K562 (cell line): ENCODE measurements around the gene KDM4F. TPM values are rescaled to one million over a fixed set of nuclear protein-coding genes. Genes with fewer than 3 reads are reported as not detected.

Experiments used
- ARID1B ChIP-seq: fragments of 450-650 bp; IDR thresholded peaks from 2 replicates; pipeline ENCODE4 v1.6.1; 2016; ENCODE audit warnings: antibody characterized with exemption, mild to moderate bottlenecking, inconsistent platforms
- ARID4B ChIP-seq: sonication (generic); formaldehyde crosslinking; IDR thresholded peaks from 2 replicates; pipeline ENCODE4 v1.8.0; 2022; ENCODE audit warnings: mild to moderate bottlenecking, missing genetic modification reagents
- CBX3 ChIP-seq, 2 experiments: IDR thresholded peaks; 1 replicate in 1 of 2; 2 replicates in 1 of 2; pipeline ENCODE4 v1.6.1; 2012; ENCODE audit warnings: inconsistent platforms in 2 of 2, low read length in 2 of 2, borderline replicate concordance in 1 of 2, control low read depth in 1 of 2
- CREB3L1 ChIP-seq: fragments of 450-650 bp; IDR thresholded peaks from 2 replicates; pipeline ENCODE4 v1.6.1; 2014; ENCODE audit warnings: low read depth, mild to moderate bottlenecking, moderate library complexity, borderline replicate concordance
- NFIX ChIP-seq: fragments of 250-450 bp; sonication (Bioruptor Pico); IDR thresholded peaks from 2 replicates; pipeline ENCODE4 v1.4.0; 2020; ENCODE audit warnings: low read depth, mild to moderate bottlenecking, moderate library complexity
- NR2C2 ChIP-seq, 2 experiments: fragments of 200-800 bp in 1 of 2; sonication (Bioruptor generic) in 1 of 2; sonication (generic) in 1 of 2; formaldehyde crosslinking in 1 of 2; IDR thresholded peaks; 2 replicates each; pipeline versions ENCODE4 v1.6.1 to v1.8.0; 2016 to 2022; ENCODE audit warnings: mild to moderate bottlenecking in 1 of 2, missing compliant biosample characterization in 1 of 2, missing genetic modification characterization in 1 of 2, missing genetic modification reagents in 1 of 2
- POLR2A ChIP-seq: fragments of 450-650 bp; conservative IDR thresholded peaks from 2 replicates; pipeline ENCODE4 v1.6.1; 2016
- RBM34 ChIP-seq: fragments of 200-400 bp; formaldehyde crosslinking; IDR thresholded peaks from 2 replicates; pipeline ENCODE4 v1.6.1; 2018; ENCODE audit warnings: low read length, borderline replicate concordance; ENCODE audit not compliant: insufficient read depth
- TAF9B ChIP-seq: fragments of 450-650 bp; IDR thresholded peaks from 2 replicates; pipeline ENCODE4 v1.6.1; 2018; ENCODE audit warnings: mild to moderate bottlenecking; ENCODE audit not compliant: partially characterized antibody
- TFAM ChIP-seq: fragments of 250-450 bp; sonication (Bioruptor Pico); conservative IDR thresholded peaks from 2 replicates; pipeline ENCODE4 v1.5.0; 2021; ENCODE audit warnings: mild to moderate bottlenecking, moderate library complexity
- TSHZ1 ChIP-seq: fragments of 250-450 bp; sonication (Bioruptor Pico); IDR thresholded peaks from 2 replicates; pipeline ENCODE4 v1.4.0; 2020; ENCODE audit warnings: mild to moderate bottlenecking, moderate library complexity
- ZNF134 ChIP-seq: fragments of 250-450 bp; sonication (Bioruptor Pico); conservative IDR thresholded peaks from 2 replicates; pipeline ENCODE4 v1.4.0; 2020
- ZNF232 ChIP-seq: sonication (generic); formaldehyde crosslinking; IDR thresholded peaks from 2 replicates; pipeline ENCODE4 v1.8.0; 2022; ENCODE audit warnings: mild to moderate bottlenecking, missing genetic modification reagents
- ZNF263 ChIP-seq: sonication (generic); formaldehyde crosslinking; IDR thresholded peaks from 2 replicates; pipeline ENCODE4 v1.8.0; 2022; ENCODE audit warnings: mild to moderate bottlenecking, missing genetic modification reagents, borderline replicate concordance
- polyA plus RNA-seq, 8 experiments: library from polyadenylated mRNA; depleted of rRNA in 4 of 8; stranded (reverse) in 5 of 8; unstranded in 3 of 8; fragments of >200 nt; fragmentation: Nextera tagmentation in 2 of 8; fragmentation: Illumina TruSeq in 1 of 8; extraction: Ambion mirVana in 2 of 8; extraction: Trizol in 1 of 8; gene quantifications; 2 replicates each; pipeline versions ENCODE4 v1.2.1 to v1.2.3, GENCODE V29; 2011 to 2014; ENCODE audit warnings: inconsistent platforms in 1 of 8, missing spikeins in 1 of 8
- total RNA-seq, 7 experiments: library from RNA; depleted of rRNA in 6 of 7; stranded (reverse); fragments of >200 nt in 6 of 7; fragmentation: Illumina TruSeq in 2 of 7; extraction: Trizol in 2 of 7; gene quantifications; 2 replicates each; pipeline versions ENCODE4 v1.2.1 to v1.2.3, GENCODE V29; 2011 to 2021; ENCODE audit warnings: low replicate concordance in 1 of 7

Gene KDM4F
- total and polyA plus RNA-seq, 9 of the 15 experiments (the other 6 are each of a cell fraction or from before 2014, with no cell fraction given), result not detected

- TF ChIP-seq CBX3 (IDR thresholded peaks at IDR 0.05; ENCODE audit: borderline replicate concordance in 1 of 2, low read length in 2 of 2) (0 out of 3 replicates have a peak, but pooled peaks of 1 of the 2 experiments have one; percentile 58), TAF9B (peak; percentile 76), ARID1B (0 out of 2 replicates have a peak, but pooled peaks have one; percentile 28), TFAM (CRISPR knock-in tag) (no peak), CREB3L1 (peak; percentile 82; the same call in 1 of the 2 replicates), RBM34 (peak; percentile 67; the same call in 1 of the 2 replicates), ARID4B (CRISPR knock-in tag) (peak; percentile 79), ZNF263 (CRISPR knock-in tag) (peak; percentile 11; the same call in 1 of the 2 replicates), POLR2A (peak; percentile 87), NFIX (no peak), TSHZ1 (no peak), ZNF134 (CRISPR knock-in tag) (no peak), ZNF232 (CRISPR knock-in tag) (0 out of 2 replicates have a peak, but pooled peaks have one; percentile 30), NR2C2 (CRISPR knock-in tag; IDR thresholded peaks at IDR 0.05) (peak; percentile 70; the same call in 1 of the 2 replicates), NR2C2 (tag; IDR thresholded peaks at IDR 0.05) (peak; percentile 70)
Measured at GRCh38 chr11:95067039-95067840, 18.0 kb downstream of the KDM4F start (continued).
